Fibroblast of skin of back (primary cell): ENCODE results near the gene FKBP9. TPM values are rescaled to one million over a fixed set of nuclear protein-coding genes. Genes with fewer than 3 reads are reported as not detected.
"Not testable (repeated sequence)": the region's sequence is repeated elsewhere in the genome, so short reads cannot be mapped to it uniquely, and the experiment has no call there.

Source experiments
- DNase-seq: peaks from one replicate; pipeline ENCODE4 v3.0.0-alpha.2; 2013
- polyA plus RNA-seq, 2 experiments: library from polyadenylated mRNA; unstranded; fragments of 120-200 nt; gene quantifications; one replicate each; pipeline ENCODE4 v1.2.1, GENCODE V29; 2013; ENCODE audit not compliant: insufficient read length in 2 of 2

FKBP9 gene
- polyA plus RNA-seq (2013, experiment 1 of 2; ENCODE audit: insufficient read length) = 298 TPM
- 368 TPM for polyA plus RNA-seq (2013, experiment 2 of 2; ENCODE audit: insufficient read length)

- DNase-seq = peak; percentile 95
These were observed at the start of gene FKBP9 for GRCh38 chr7:32957326-32958045. Gene FKBP9, plus strand, starts transcription at chr7:32957440. Its CDS starts 134 bp downstream, at chr7:32957574.

DNA sequence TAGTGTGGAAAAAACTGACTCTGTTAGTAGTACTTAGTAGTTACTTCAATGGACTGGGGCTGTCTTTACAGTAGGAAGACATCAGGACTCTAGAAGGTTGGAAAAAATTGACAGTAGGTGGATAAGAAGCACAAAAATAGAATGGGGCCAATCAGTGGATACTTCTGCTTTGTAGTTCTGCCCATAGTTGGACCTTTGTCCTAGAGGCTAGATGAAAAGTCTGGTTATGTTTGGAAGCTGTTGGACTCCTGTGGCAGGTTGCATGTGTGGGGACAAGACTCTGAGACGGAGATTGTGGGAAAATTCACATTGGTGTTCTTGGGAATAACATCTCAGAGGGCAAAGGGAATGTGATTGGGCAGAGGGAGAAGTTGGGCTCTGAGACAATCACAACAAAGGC, 47.0 kb upstream of the FKBP9 start:
- no peak for DNase-seq

DNA sequence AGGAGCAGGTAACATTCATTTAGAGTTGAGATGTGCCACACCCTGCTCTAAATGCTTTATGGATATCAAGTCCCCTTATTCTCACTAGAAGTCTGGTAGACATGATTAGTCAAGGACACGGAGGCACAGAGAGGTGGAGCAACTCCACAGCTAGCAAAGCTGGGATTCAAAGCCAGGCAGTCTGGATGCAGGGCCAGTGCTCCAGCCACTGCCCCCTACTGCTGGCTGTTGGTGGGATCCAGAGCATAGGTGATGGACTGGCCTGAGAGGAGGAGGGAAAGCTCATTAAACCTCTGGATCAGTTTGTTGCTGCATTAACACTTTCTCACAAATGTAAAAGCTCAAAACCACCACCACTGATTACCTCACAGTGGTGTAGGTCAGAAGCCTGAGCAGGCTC, 43.1 kb upstream of the FKBP9 start:
- DNase-seq = no peak

DNA sequence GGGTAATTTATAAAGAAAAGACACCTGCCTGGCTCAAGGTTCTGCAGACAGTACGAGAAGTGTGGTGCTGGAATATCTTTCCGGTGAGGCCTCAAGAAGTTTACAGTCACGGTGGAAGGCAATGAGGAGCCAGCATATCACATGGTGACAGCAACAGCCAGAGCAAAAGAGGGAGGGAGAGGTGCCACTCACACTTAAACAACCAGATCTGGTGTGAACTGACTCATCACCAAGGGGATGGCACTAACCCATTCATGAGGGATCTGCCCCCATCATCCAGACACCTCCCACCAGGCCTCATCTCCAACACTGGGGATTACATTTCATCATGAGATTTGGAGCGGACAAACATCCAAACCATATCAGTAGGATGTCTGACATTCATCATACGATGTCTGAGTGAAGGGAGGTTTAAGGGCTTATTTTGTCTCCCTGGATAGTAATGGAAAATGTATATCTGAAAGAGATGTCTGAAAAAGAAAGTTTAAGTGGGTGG, 42.2 kb upstream of the FKBP9 start:
- no peak for DNase-seq

- no peak for DNase-seq
These were observed 41.2 kb upstream of the FKBP9 start for GRCh38 chr7:32916006-32916405.

DNA sequence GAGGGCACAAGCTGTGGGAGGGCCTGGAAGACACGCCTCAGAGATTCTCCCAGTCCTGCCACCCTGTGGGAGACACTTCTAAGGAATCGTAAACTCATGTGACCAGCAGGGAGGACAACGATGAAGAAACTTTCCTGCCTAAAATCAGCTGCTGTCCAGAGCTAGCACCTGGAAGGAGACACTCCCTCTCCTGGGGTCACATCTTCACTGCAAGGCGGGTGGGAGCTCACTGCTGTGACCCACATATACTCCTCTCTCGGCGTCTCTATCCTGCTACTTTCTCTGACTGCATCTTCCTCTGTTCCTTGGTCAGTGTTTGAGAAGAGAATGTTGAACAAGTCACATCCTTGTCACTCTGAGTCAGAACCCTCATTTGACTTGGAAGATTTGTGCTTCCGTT, 40.2 kb upstream of the FKBP9 start:
- DNase-seq = not testable (repeated sequence)

- DNase-seq = peak; percentile 16
These were observed 35.3 kb upstream of the FKBP9 start for GRCh38 chr7:32921896-32922295.

- no peak for DNase-seq
These were observed 28.4 kb upstream of the FKBP9 start for GRCh38 chr7:32928785-32929298.

GRCh38 chr7:32929430-32930143, 27.7 kb upstream of the FKBP9 start:
- no peak for DNase-seq

GRCh38 chr7:32930378-32930777, 26.9 kb upstream of the FKBP9 start:
- no peak for DNase-seq

GRCh38 chr7:32935558-32935957, 21.7 kb upstream of the FKBP9 start:
- DNase-seq = peak; percentile 21

DNA sequence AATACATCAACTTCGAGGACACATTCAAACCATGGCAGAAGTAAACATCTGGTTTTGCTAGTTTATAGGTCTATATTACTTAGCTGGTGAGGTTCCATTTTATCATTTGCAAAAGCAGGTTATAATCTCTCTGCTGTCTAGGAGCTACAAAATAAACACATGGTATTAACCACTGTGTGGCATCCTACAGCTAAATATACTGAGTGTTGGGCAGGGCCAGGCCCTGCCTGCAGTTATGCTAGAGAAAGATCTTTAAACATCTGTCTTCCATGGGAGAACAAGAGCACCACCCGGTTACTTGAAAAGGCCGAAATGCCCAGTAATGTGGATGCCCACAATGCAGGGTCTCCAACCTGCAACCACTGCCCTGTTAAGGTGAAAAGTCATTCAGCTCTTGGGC, 20.6 kb upstream of the FKBP9 start:
- DNase-seq = no peak

DNA sequence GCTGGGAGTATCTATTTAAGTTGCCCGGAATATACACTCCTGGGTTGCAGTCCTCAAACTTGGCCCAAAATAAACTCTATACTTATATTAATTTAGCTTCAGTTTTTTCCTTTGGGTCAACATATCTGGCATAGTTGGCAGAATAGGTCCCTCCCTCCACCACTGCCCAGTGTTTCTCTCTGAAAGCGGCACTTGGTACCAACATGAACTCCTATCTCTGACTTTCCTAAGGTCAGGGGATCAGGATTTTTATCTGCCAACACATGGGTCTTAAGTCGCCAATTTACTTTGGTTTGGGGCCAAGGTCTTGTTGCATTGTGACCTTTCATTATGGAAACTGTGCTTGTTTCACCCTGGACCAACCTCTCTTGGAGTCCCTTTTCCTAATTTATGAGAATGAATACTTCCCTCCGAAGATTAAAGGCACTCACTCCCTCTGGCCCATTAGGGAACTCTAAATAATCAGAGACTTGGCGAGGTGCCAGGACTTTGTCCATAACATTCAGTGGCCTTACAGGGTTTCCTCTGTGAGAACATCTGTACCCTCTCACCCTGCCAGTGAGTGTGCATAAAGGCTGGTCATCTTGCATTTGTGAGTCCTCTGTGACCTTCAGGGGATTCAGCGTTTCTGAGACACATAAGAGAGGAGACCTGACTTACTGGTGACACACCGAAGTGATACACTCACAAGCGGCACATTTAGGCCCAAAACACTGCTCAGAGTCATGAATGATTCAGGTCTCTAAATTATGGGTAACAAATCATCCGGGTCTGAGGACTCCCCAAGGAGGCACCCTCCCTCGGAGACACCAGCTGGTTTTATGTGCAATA, 19.7 kb upstream of the FKBP9 start:
- no peak for DNase-seq

DNA sequence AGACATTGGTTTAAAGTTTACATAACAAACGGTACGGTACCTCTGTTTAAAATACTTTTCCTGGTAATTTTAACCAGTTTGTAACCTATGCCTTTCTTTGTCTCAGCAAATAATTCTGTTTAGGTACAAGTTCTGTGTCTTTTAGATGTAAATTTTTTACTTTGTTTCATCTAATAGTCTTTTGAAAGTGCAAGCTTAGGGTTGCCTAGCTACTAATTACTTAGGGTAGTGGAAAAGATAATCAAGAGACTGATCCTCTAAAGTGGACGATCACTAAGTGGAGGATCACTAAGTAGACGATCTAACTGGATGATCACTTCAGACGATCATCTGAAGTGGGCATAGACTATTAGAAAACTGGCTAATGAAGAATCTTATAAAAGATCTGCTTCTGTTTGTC, 16.1 kb upstream of the FKBP9 start:
- no peak for DNase-seq

GRCh38 chr7:32941681-32942414, 15.4 kb upstream of the FKBP9 start:
- DNase-seq = no peak

GRCh38 chr7:32942415-32943251, 14.6 kb upstream of the FKBP9 start:
- peak; percentile 84 for DNase-seq

DNA sequence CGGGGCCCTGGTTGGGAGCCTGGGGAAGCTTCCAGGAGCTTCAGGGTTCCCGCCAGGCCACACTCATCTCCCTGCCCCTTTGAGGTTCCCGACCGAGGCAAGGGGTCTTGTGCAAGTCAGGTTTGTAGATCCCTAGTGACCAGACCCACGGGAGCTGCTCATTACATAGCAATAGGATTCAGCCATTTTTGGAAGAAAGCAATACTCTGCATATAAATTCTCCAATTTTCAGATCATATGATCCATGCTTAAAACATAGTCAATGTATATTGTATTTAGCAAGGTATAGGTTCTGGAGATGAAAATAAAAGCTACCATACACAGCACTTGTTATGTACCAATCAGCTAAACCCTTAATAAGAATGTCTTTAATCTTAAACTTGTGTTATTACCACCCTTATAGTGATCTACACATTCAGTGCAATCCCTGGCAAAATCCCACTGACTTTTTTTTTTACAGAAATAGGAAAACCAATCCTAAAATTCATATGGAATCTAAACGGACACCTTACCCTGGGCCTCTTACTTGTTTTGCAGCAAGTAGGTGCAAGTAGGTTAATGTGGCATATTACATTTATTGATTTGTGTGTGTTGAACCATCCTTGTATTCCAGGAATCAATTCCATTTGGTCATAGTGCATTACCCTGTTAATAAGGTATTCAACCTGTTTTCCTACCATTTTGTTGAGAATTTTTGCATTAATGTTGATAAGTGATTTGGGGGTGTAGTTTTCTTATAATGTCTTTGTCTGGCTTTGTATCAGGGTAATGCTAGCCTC, 13.8 kb upstream of the FKBP9 start:
- DNase-seq = no peak

DNA sequence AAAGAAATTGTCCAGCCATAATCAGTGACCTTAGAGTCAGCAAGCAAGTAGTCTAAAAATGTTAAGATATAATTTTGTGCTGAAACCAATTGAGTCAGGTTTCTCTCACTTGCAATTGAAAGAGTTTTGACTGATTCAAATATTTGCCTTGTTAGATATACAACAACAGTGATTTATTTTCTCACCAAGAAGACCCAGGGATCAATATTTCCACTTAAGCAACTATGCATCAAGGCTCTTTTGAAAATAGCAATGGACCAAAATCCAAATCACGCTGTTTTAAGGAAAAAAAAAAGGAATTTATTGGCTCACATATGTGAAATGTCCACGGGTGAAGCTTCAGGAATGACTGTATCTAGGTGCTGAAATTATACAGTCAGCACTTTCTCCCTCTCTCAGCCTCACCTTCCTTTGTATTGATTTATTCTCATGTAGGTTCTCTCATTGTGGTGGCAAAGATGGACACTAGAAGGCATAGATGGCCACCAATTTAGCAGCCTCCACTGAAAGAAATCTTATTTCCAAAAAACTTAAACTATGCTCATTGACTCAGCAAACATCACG, 9.7 kb upstream of the FKBP9 start:
- DNase-seq = no peak

DNA sequence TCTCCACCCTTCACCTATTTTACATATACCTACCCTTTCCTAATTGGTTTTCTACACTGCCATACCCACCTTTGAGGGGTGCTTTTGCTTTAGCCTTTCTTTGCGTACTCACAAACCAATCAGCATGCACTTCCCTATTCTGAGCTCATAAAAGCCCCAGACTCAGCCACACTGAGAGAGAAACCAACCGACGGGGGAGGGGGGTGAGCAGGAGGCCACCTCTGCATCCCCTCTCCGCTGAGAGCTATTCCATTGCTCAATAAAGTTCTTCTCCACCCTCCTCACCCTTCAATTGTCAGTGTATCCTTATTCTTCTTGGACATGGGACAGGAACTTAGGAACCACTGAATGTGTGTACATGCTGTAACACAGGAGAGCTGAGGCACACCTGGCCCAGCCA, 9.0 kb upstream of the FKBP9 start:
- no peak for DNase-seq

DNA sequence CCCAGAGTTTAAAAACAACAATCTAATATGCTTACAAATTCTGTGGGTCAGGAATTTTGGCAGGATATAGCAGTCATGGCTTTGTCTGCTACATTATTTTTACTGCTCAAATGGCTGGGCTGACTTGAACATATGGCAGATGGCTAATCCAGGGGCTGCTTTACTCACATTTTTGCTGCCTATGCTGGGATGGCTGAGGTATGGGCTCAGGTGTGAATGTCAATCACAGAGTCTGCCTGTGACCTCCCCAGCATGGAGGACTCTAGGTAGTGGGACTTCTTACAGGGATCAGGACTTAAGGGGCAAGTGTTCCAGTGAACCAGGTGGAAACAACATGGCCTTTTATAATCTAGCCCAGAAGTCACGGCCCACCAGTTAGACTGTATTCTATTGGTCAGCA, 4.4 kb upstream of the FKBP9 start:
- no peak for DNase-seq
